ENCODE data around the gene MIR17HG.

GRCh38 chr13:91368101-91368500, 20.6 kb downstream of the MIR17HG start:
- TF ChIP-seq, protein P1, sequence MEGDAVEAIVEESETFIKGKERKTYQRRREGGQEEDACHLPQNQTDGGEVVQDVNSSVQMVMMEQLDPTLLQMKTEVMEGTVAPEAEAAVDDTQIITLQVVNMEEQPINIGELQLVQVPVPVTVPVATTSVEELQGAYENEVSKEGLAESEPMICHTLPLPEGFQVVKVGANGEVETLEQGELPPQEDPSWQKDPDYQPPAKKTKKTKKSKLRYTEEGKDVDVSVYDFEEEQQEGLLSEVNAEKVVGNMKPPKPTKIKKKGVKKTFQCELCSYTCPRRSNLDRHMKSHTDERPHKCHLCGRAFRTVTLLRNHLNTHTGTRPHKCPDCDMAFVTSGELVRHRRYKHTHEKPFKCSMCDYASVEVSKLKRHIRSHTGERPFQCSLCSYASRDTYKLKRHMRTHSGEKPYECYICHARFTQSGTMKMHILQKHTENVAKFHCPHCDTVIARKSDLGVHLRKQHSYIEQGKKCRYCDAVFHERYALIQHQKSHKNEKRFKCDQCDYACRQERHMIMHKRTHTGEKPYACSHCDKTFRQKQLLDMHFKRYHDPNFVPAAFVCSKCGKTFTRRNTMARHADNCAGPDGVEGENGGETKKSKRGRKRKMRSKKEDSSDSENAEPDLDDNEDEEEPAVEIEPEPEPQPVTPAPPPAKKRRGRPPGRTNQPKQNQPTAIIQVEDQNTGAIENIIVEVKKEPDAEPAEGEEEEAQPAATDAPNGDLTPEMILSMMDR (IDR thresholded peaks at IDR 0.05; ENCODE audit: low read depth, low read length, poor library complexity, severe bottlenecking) = no peak
- no peak for TF ChIP-seq EZH2phosphoT487 (IDR thresholded peaks at IDR 0.05; ENCODE audit: borderline replicate concordance, low read length)

Data from DOHH2 (cell line).